ENCODE data around the gene SERPINB5.

DNA sequence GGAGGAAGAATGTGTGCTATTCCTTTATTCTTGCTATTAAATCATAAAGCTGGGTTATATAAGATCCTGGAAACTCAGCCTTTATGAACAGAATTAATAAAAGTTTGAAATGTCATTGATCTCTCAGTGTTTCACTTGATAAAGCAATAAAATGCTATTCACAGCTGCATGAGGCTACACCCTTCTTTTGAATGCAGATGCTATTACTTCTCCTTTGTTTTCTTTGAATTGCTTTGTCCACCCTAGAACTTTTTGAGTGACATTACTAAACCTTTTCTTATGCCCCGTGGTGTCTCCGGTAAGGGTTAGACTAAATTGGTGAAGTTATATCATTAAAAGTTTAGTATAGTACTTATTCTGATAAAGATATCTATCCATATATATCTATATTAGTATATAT, 18.9 kb downstream of the SERPINB5 start:
- no peak for TF ChIP-seq POLR2A (IDR thresholded peaks at IDR 0.05; ENCODE audit: insufficient read depth in 1 of 2, low read depth in 2 of 2, low read length in 2 of 2)
- no peak for TF ChIP-seq SNAPC2 (CRISPR knock-in tag; IDR thresholded peaks at IDR 0.05)
- no peak for TF ChIP-seq ZSCAN29 (CRISPR knock-in tag; conservative IDR thresholded peaks at IDR 0.05)
- TF ChIP-seq, protein P1, sequence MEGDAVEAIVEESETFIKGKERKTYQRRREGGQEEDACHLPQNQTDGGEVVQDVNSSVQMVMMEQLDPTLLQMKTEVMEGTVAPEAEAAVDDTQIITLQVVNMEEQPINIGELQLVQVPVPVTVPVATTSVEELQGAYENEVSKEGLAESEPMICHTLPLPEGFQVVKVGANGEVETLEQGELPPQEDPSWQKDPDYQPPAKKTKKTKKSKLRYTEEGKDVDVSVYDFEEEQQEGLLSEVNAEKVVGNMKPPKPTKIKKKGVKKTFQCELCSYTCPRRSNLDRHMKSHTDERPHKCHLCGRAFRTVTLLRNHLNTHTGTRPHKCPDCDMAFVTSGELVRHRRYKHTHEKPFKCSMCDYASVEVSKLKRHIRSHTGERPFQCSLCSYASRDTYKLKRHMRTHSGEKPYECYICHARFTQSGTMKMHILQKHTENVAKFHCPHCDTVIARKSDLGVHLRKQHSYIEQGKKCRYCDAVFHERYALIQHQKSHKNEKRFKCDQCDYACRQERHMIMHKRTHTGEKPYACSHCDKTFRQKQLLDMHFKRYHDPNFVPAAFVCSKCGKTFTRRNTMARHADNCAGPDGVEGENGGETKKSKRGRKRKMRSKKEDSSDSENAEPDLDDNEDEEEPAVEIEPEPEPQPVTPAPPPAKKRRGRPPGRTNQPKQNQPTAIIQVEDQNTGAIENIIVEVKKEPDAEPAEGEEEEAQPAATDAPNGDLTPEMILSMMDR (CRISPR knock-in tag; IDR thresholded peaks at IDR 0.05): no peak
- TF ChIP-seq CHCHD3 (CRISPR knock-in tag; IDR thresholded peaks at IDR 0.05): no peak
- no peak for TF ChIP-seq SRF (IDR thresholded peaks at IDR 0.05; ENCODE audit: low read depth, low read length)
- TF ChIP-seq TP53 (CRISPR knock-in tag; conservative IDR thresholded peaks at IDR 0.05): no peak
- no peak for TF ChIP-seq ZNF383 (CRISPR knock-in tag; IDR thresholded peaks at IDR 0.05; ENCODE audit: borderline replicate concordance)
- TF ChIP-seq SP2 (CRISPR knock-in tag; IDR thresholded peaks at IDR 0.05): no peak
- no peak for TF ChIP-seq RCOR2 (CRISPR knock-in tag; IDR thresholded peaks at IDR 0.05)
- no peak for TF ChIP-seq ZNF792 (CRISPR knock-in tag; IDR thresholded peaks at IDR 0.05)
- no peak for TF ChIP-seq RNF2 (conservative IDR thresholded peaks at IDR 0.05; ENCODE audit: low read depth)
